IMR-90 (cell line): ENCODE results near the gene PITPNC1. TPM values are rescaled to one million over a fixed set of nuclear protein-coding genes. Genes with fewer than 3 reads are reported as not detected.

ENCODE experiments used
- ATAC-seq: fragments of 200-7000 bp; cut with Tn5 transposase; 2 replicates; pipeline ENCODE4 v1.9.1; 2020; ENCODE audit warnings: low read depth, mild to moderate bottlenecking, moderate library complexity
- BruUV-seq: library from RNA; stranded (reverse); fragments of 400-500 nt; replicated peaks from 2 replicates; lab custom pipeline; 2021; lab: Mats Ljungman, UMichigan
- CTCF ChIA-PET: fragments of 300-600 bp; formaldehyde crosslinking; extraction: SDS; loops from one replicate; lab custom pipeline; 2021; ENCODE audit warnings: antibody characterized with exemption; lab: Yijun Ruan, JAX
- POLR2A ChIA-PET: fragments of 300-600 bp; sonication (Branson Sonifier 250); formaldehyde crosslinking; loops from one replicate; lab custom pipeline; 2022; ENCODE audit warnings: antibody characterized with exemption; ENCODE audit not compliant: unreplicated experiment; lab: Charles Lee
- DNase-seq: peaks from one replicate; pipeline ENCODE4 v3.0.0; 2013
- H2AFZ ChIP-seq: replicated peaks from 2 replicates; pipeline ENCODE3; 2013; ENCODE audit warnings: low read length, mild to moderate bottlenecking; ENCODE audit not compliant: poor library complexity
- H2AK5ac ChIP-seq: 2 replicates; pipeline ENCODE4 v1.6.1; 2013; ENCODE audit warnings: low read depth, low read length, inconsistent platforms
- H2AK9ac ChIP-seq: replicated peaks from 2 replicates; pipeline ENCODE3; 2013; ENCODE audit warnings: mild to moderate bottlenecking, low read depth, low read length, moderate library complexity; ENCODE audit not compliant: poor library complexity
- H2BK120ac ChIP-seq: 2 replicates; pipeline ENCODE4 v1.6.1; 2013; ENCODE audit warnings: low read depth, low read length, inconsistent platforms
- H2BK15ac ChIP-seq: 3 replicates; pipeline ENCODE4 v1.6.1; 2013; ENCODE audit warnings: low read depth, low read length, inconsistent platforms
- H2BK20ac ChIP-seq: 2 replicates; pipeline ENCODE4 v1.6.1; 2013; ENCODE audit warnings: low read depth, mild to moderate bottlenecking, inconsistent platforms, low read length, moderate library complexity
- H2BK5ac ChIP-seq: 2 replicates; pipeline ENCODE4 v1.6.1; 2013; ENCODE audit warnings: mild to moderate bottlenecking, low read depth, low read length, inconsistent platforms; ENCODE audit not compliant: poor library complexity, severe bottlenecking
- H3K14ac ChIP-seq: replicated peaks from 2 replicates; pipeline ENCODE4 v1.6.1; 2013; ENCODE audit warnings: low read depth, low read length, inconsistent platforms
- H3K18ac ChIP-seq: 2 replicates; pipeline ENCODE4 v1.6.1; 2013; ENCODE audit warnings: low read depth, low read length, control low read depth
- H3K23ac ChIP-seq: 2 replicates; pipeline ENCODE4 v1.6.1; 2013; ENCODE audit warnings: low read depth, low read length, inconsistent platforms
- H3K27ac ChIP-seq: 2 replicates; pipeline ENCODE4 v1.5.1; 2013; ENCODE audit warnings: mild to moderate bottlenecking, control low read depth, low read length; ENCODE audit not compliant: insufficient read depth
- H3K27me3 ChIP-seq: 2 replicates; pipeline ENCODE4 v1.6.1; 2013; ENCODE audit warnings: low read length; ENCODE audit not compliant: control insufficient read depth, insufficient read depth
- H3K36me3 ChIP-seq: 2 replicates; pipeline ENCODE4 v1.6.1; 2013; ENCODE audit warnings: low read length, mixed read lengths; ENCODE audit not compliant: control insufficient read depth, insufficient read depth
- H3K4ac ChIP-seq: 2 replicates; pipeline ENCODE4 v1.6.1; 2013; ENCODE audit warnings: low read depth, low read length, inconsistent platforms
- H3K4me1 ChIP-seq: 2 replicates; pipeline ENCODE4 v1.6.1; 2013; ENCODE audit warnings: low read length, mixed read lengths; ENCODE audit not compliant: control insufficient read depth, insufficient read depth
- H3K4me2 ChIP-seq: 2 replicates; pipeline ENCODE4 v1.6.1; 2013; ENCODE audit warnings: low read depth, mild to moderate bottlenecking, control low read depth, low read length, moderate library complexity
- H3K4me3 ChIP-seq: 2 replicates; pipeline ENCODE4 v1.5.1; 2013; ENCODE audit warnings: low read depth, mild to moderate bottlenecking, control low read depth, low read length, moderate library complexity; ENCODE audit not compliant: insufficient read depth
- H3K56ac ChIP-seq: 2 replicates; pipeline ENCODE4 v1.6.1; 2013; ENCODE audit warnings: low read length, inconsistent platforms; ENCODE audit not compliant: insufficient read depth; ENCODE audit errors: extremely low read depth
- H3K79me1 ChIP-seq, 2 experiments: 2 replicates each; pipeline ENCODE4 v1.6.1; 2013; ENCODE audit warnings: low read length in 2 of 2, inconsistent platforms in 1 of 2, low read depth in 1 of 2
- H3K9ac ChIP-seq: 2 replicates; pipeline ENCODE4 v1.6.1; 2013; ENCODE audit warnings: low read depth, low read length, control low read depth
- H3K9me1 ChIP-seq: 2 replicates; pipeline ENCODE4 v1.6.1; 2013; ENCODE audit warnings: low read length, inconsistent platforms; ENCODE audit not compliant: insufficient read depth
- H3K9me3 ChIP-seq: 2 replicates; pipeline ENCODE4 v1.6.1; 2013; ENCODE audit warnings: low read length; ENCODE audit not compliant: control insufficient read depth, insufficient read depth
- H4K20me1 ChIP-seq: 2 replicates; pipeline ENCODE4 v1.6.1; 2013; ENCODE audit warnings: low read length, inconsistent platforms; ENCODE audit not compliant: insufficient read depth
- H4K5ac ChIP-seq: 2 replicates; pipeline ENCODE4 v1.6.1; 2013; ENCODE audit warnings: mild to moderate bottlenecking, low read depth, low read length, control low read depth
- H4K8ac ChIP-seq, 2 experiments: 2 replicates each; pipeline ENCODE4 v1.6.1; 2013; ENCODE audit warnings: low read depth in 2 of 2, low read length in 2 of 2, control low read depth in 1 of 2, inconsistent platforms in 1 of 2
- H4K91ac ChIP-seq: 2 replicates; pipeline ENCODE4 v1.6.1; 2013; ENCODE audit warnings: low read depth, low read length, inconsistent platforms; ENCODE audit not compliant: insufficient read depth
- BHLHE40 ChIP-seq: fragments of 150-350 bp; IDR thresholded peaks from 2 replicates; pipeline ENCODE4 v1.6.1; 2016; ENCODE audit warnings: mild to moderate bottlenecking, low read depth, low read length
- CEBPB ChIP-seq: IDR thresholded peaks from 2 replicates; pipeline ENCODE4 v1.6.1; 2012; ENCODE audit warnings: low read depth, low read length, improper control_type of control experiment
- FOS ChIP-seq: fragments of 150-350 bp; IDR thresholded peaks from 2 replicates; pipeline ENCODE4 v1.6.1; 2016; ENCODE audit warnings: low read depth, low read length
- MAFK ChIP-seq: IDR thresholded peaks from 2 replicates; pipeline ENCODE4 v1.6.1; 2012; ENCODE audit warnings: low read depth, low read length, improper control_type of control experiment
- MAZ ChIP-seq: IDR thresholded peaks from 2 replicates; pipeline ENCODE4 v1.6.1; 2012; ENCODE audit warnings: low read depth, mild to moderate bottlenecking, low read length, improper control_type of control experiment, moderate library complexity, borderline replicate concordance
- MXI1 ChIP-seq: IDR thresholded peaks from 2 replicates; pipeline ENCODE4 v1.6.1; 2012; ENCODE audit warnings: low read depth, mild to moderate bottlenecking, low read length, moderate library complexity, borderline replicate concordance
- NFE2L2 ChIP-seq: fragments of 150-350 bp; IDR thresholded peaks from 2 replicates; pipeline ENCODE4 v1.6.1; 2016; ENCODE audit warnings: low read depth, mild to moderate bottlenecking, low read length
- POLR2A ChIP-seq: IDR thresholded peaks from 2 replicates; pipeline ENCODE4 v1.6.1; 2012; ENCODE audit warnings: mild to moderate bottlenecking, low read depth, low read length
- RAD21 ChIP-seq: IDR thresholded peaks from 2 replicates; pipeline ENCODE4 v1.6.1; 2012; ENCODE audit warnings: low read length, improper control_type of control experiment
- RCOR1 ChIP-seq: IDR thresholded peaks from 2 replicates; pipeline ENCODE4 v1.6.1; 2012; ENCODE audit warnings: mild to moderate bottlenecking, low read length, improper control_type of control experiment; ENCODE audit not compliant: insufficient replicate concordance
- RFX5 ChIP-seq: IDR thresholded peaks from 2 replicates; pipeline ENCODE4 v1.8.0; 2012; ENCODE audit warnings: low read depth, mild to moderate bottlenecking, low read length, moderate library complexity
- SMC3 ChIP-seq: fragments of 150-350 bp; IDR thresholded peaks from 2 replicates; pipeline ENCODE4 v1.6.1; 2016; ENCODE audit warnings: low read depth, mild to moderate bottlenecking, antibody characterized with exemption, low read length, moderate library complexity
- WGBS, 2 experiments: methylation state at CpG; one replicate each; pipeline versions ENCODE4 v1.1.5 to v1.1.7; 2013; ENCODE audit warnings: missing lambda C conversion rate in 2 of 2; ENCODE audit not compliant: insufficient read length in 1 of 2; ENCODE audit errors: extremely low coverage in 2 of 2; 5-methylcytosine and 5-hydroxymethylcytosine counted together
- dilution Hi-C: fragments of 300-500 bp; cut with HindIII; formaldehyde crosslinking; loops from one replicate; pipeline ENCODE4 v1.14.3; 2018; ENCODE audit warnings: low sequenced_read_pairs; ENCODE audit not compliant: unreplicated experiment
- in situ Hi-C: fragments of 300-500 bp; cut with MboI; formaldehyde crosslinking; loops from 3 replicates; pipeline ENCODE4 v1.14.3; 2019; ENCODE audit warnings: low sequenced_read_pairs, inconsistent platforms, mixed read lengths
- intact Hi-C: fragments of 100-400 bp; cut with micrococcal nuclease; formaldehyde crosslinking; loops from 2 replicates; pipeline ENCODE4 v1.10.0; 2022
- polyA plus RNA-seq, 3 experiments: library from polyadenylated mRNA; depleted of rRNA; stranded (reverse); fragments of >200 nt; gene quantifications; 2 replicates each; pipeline ENCODE4 v1.2.3, GENCODE V29; 2012; ENCODE audit warnings: low replicate concordance in 1 of 3
- total RNA-seq: library from RNA; depleted of rRNA; stranded (reverse); fragments of >200 nt; gene quantifications from 2 replicates; pipeline ENCODE4 v1.2.3, GENCODE V29; 2012
- TF ChIP-seq, protein P1 (sequence below): fragments of 150-350 bp; IDR thresholded peaks from 2 replicates; pipeline ENCODE4 v1.6.1; 2016; ENCODE audit warnings: low read depth, mild to moderate bottlenecking, low read length, moderate library complexity, borderline replicate concordance
- TF ChIP-seq, protein P2 (sequence below): conservative IDR thresholded peaks from 2 replicates; pipeline ENCODE4 v1.5.1; 2012; ENCODE audit warnings: mild to moderate bottlenecking, low read depth, low read length, improper control_type of control experiment
- TF ChIP-seq, protein P3 (sequence below): fragments of 150-350 bp; IDR thresholded peaks from 2 replicates; pipeline ENCODE4 v1.6.1; 2017; ENCODE audit warnings: mild to moderate bottlenecking, antibody characterized with exemption, low read length, low read depth

PITPNC1 gene
- total and polyA plus RNA-seq, 2 of the 4 experiments (the other 2 are of a cell fraction) = 4.1 TPM

DNA sequence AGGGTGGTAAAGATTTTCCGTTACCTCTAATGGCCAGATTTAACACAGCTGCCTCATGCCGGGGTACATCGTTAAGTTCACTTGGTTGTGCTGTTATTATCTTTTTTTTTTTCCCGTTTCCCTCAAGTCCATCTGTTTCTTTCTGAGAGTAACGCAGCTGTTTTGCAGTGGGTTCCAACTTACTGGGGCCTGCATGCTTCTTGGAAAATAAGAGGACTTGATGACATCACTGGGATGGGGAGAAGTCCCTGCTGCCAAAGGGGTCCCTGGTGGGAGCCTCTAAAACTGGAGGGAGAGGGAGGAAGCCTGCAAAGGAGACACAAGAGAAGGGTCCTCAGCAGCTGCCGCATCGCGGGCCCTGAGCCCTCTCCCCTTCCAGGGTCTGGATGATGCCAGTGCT lies 262.9 kb downstream of the PITPNC1 start:
- Histone ChIP-seq H2BK20ac (no peak overlapping the region), H3K27me3 (no peaks in the 10 kb centered on the region), H3K4me2 (no peak overlapping the region), H4K20me1 (no peaks in the 10 kb centered on the region), H4K5ac (no peak overlapping the region), H3K36me3 (no peaks in the 10 kb centered on the region), H3K56ac (no peak overlapping the region), H4K91ac (no peak overlapping the region), H3K9ac (no peak overlapping the region), H3K79me1 (no peaks in the 10 kb centered on the region), H2AFZ (no peak overlapping the region), H3K4me3 (no peak overlapping the region), H2AK9ac (no peak overlapping the region), H3K23ac (no peak overlapping the region), H3K9me3 (no peaks in the 10 kb centered on the region), H2BK5ac (no peak overlapping the region), H2AK5ac (no peak overlapping the region), H3K27ac (no peak overlapping the region), H4K8ac (no peak overlapping the region), H3K4ac (no peak overlapping the region), H3K18ac (no peak overlapping the region), H2BK120ac (no peak overlapping the region), H3K14ac (no peak overlapping the region), H3K4me1 (peaks cover 6% of the 10 kb centered on the region), H3K9me1 (peaks cover 4% of the 10 kb centered on the region; the same call in 1 of the 2 replicates), H2BK15ac (no peak overlapping the region)
- CTCF ChIA-PET = no interaction called here
- DNase-seq = no peak
- intact Hi-C loops (no loop called here), dilution Hi-C loops (no loop called here), in situ Hi-C loops (no loop called here)
- TF ChIP-seq, protein P1, sequence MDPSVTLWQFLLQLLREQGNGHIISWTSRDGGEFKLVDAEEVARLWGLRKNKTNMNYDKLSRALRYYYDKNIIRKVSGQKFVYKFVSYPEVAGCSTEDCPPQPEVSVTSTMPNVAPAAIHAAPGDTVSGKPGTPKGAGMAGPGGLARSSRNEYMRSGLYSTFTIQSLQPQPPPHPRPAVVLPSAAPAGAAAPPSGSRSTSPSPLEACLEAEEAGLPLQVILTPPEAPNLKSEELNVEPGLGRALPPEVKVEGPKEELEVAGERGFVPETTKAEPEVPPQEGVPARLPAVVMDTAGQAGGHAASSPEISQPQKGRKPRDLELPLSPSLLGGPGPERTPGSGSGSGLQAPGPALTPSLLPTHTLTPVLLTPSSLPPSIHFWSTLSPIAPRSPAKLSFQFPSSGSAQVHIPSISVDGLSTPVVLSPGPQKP = no peak
- TF ChIP-seq, protein P2, sequence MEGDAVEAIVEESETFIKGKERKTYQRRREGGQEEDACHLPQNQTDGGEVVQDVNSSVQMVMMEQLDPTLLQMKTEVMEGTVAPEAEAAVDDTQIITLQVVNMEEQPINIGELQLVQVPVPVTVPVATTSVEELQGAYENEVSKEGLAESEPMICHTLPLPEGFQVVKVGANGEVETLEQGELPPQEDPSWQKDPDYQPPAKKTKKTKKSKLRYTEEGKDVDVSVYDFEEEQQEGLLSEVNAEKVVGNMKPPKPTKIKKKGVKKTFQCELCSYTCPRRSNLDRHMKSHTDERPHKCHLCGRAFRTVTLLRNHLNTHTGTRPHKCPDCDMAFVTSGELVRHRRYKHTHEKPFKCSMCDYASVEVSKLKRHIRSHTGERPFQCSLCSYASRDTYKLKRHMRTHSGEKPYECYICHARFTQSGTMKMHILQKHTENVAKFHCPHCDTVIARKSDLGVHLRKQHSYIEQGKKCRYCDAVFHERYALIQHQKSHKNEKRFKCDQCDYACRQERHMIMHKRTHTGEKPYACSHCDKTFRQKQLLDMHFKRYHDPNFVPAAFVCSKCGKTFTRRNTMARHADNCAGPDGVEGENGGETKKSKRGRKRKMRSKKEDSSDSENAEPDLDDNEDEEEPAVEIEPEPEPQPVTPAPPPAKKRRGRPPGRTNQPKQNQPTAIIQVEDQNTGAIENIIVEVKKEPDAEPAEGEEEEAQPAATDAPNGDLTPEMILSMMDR = no peak
- TF ChIP-seq MAFK = no peak
- no peak for TF ChIP-seq RCOR1
- no peak for TF ChIP-seq NFE2L2
- TF ChIP-seq RAD21 = no peak
- TF ChIP-seq, protein P3, sequence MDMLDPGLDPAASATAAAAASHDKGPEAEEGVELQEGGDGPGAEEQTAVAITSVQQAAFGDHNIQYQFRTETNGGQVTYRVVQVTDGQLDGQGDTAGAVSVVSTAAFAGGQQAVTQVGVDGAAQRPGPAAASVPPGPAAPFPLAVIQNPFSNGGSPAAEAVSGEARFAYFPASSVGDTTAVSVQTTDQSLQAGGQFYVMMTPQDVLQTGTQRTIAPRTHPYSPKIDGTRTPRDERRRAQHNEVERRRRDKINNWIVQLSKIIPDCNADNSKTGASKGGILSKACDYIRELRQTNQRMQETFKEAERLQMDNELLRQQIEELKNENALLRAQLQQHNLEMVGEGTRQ = no peak
- no peak for TF ChIP-seq FOS
- no peak for TF ChIP-seq BHLHE40
- TF ChIP-seq MAZ = no peak
- no peak for TF ChIP-seq RFX5
- TF ChIP-seq CEBPB = no peak
- TF ChIP-seq POLR2A = no peak
- TF ChIP-seq SMC3 = no peak
- no peak for TF ChIP-seq MXI1
- ATAC-seq = no peak
- no TSS peak for BruUV-seq
- 50% methylated on average over 2 of the region's 8 CpGs; no CpG with 5 or more reads in 1 of the 2 experiments for WGBS, 2 experiments
- POLR2A ChIA-PET = no interaction called here
